Type B pancreatic cell (in vitro differentiated cells): ENCODE measurements around the gene SLC7A9. TPM values are rescaled to one million over a fixed set of nuclear protein-coding genes. Genes with fewer than 3 reads are reported as not detected.
"Not testable (repeated sequence)": the region's sequence is repeated elsewhere in the genome, so short reads cannot be mapped to it uniquely, and the experiment has no call there.

ENCODE experiments used
- DNase-seq: peaks from one replicate; pipeline ENCODE4 v3.0.0; 2021; ENCODE audit warnings: mixed read lengths; ENCODE audit not compliant: unreplicated experiment; ENCODE audit errors: extremely low spot score
- H3K27ac Mint-ChIP-seq: 2 replicates; pipeline ENCODE4 v1.8.0; 2021; ENCODE audit warnings: mild to moderate bottlenecking, mixed read lengths
- H3K27me3 Mint-ChIP-seq: 2 replicates; pipeline ENCODE4 v1.8.0; 2021; ENCODE audit warnings: mixed read lengths
- H3K36me3 Mint-ChIP-seq: 2 replicates; pipeline ENCODE4 v1.8.0; 2021; ENCODE audit warnings: mixed read lengths
- H3K4me1 Mint-ChIP-seq: one replicate; pipeline ENCODE4 v1.8.0; 2021; ENCODE audit warnings: mixed read lengths; ENCODE audit not compliant: unreplicated experiment
- H3K4me3 Mint-ChIP-seq: 2 replicates; pipeline ENCODE4 v1.8.0; 2021; ENCODE audit warnings: mild to moderate bottlenecking, mixed read lengths
- H3K9me3 Mint-ChIP-seq: 2 replicates; pipeline ENCODE4 v1.8.0; 2021; ENCODE audit warnings: mixed read lengths
- total RNA-seq: library from RNA; stranded (reverse); gene quantifications from 2 replicates; pipeline ENCODE4 v1.2.1, GENCODE V29; 2021; ENCODE audit warnings: low replicate concordance
- TF ChIP-seq, protein P1 (sequence below): fragments of 200-600 bp; sonication (generic); conservative IDR thresholded peaks from 2 replicates; pipeline ENCODE4 v1.5.0; 2021; ENCODE audit warnings: antibody characterized with exemption, mild to moderate bottlenecking

Gene SLC7A9
- total RNA-seq, 1 donor from 2014 or later = 3.1 TPM

DNA sequence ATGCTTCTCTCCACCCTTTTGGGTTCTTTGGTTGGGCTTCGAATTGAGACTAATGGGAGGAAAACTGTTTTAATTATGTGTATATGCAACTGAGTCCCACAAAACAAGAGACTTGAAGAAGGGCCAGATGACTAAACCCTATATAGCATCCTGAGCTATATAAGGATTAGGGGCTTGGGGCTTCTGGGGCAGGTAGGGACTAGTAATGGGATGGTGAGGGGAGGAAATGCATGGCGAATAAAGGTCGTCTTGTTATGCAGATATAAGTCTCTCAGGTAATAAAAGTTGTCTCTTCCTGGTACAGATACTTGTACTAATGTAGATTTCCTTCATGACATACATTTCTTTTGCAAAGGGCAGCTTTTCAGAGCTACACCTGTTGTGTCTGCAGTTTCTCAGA, 2.8 kb upstream of the SLC7A9 start:
- Mint-ChIP-seq H3K36me3 (no peaks in the 10 kb centered on the region), H3K4me3 (no peak overlapping the region), H3K4me1 (no peaks in the 10 kb centered on the region), H3K27me3 (no peaks in the 10 kb centered on the region), H3K9me3 (no peaks in the 10 kb centered on the region), H3K27ac (no peak overlapping the region)
- peak; percentile 0 for DNase-seq
- TF ChIP-seq, protein P1, sequence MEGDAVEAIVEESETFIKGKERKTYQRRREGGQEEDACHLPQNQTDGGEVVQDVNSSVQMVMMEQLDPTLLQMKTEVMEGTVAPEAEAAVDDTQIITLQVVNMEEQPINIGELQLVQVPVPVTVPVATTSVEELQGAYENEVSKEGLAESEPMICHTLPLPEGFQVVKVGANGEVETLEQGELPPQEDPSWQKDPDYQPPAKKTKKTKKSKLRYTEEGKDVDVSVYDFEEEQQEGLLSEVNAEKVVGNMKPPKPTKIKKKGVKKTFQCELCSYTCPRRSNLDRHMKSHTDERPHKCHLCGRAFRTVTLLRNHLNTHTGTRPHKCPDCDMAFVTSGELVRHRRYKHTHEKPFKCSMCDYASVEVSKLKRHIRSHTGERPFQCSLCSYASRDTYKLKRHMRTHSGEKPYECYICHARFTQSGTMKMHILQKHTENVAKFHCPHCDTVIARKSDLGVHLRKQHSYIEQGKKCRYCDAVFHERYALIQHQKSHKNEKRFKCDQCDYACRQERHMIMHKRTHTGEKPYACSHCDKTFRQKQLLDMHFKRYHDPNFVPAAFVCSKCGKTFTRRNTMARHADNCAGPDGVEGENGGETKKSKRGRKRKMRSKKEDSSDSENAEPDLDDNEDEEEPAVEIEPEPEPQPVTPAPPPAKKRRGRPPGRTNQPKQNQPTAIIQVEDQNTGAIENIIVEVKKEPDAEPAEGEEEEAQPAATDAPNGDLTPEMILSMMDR = no peak

DNA sequence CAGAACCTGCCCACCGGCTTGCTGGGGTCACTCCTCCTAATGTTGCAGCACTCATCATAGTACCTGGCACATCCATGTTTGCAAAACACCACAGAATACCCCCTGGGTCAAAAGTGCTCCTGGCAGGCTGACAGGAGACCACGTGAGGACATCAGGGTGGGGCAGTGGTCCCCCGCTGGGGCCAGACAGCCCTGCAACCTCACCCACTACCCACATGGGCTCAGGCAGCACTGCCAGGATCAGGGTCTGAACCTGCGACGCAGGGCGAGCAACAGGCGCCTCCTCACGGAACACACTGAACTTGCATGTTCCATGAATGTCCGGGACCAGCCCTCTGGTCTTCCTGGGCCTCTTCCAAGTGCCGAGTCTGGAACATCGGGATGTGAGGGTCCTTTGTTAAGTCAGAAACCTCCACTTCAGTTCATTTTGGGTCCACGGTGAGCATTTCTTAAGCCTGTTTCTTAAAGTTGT, 1.4 kb upstream of the SLC7A9 start:
- TF ChIP-seq, protein P1 = no peak
- no peaks in the 10 kb centered on the region for H3K27me3 Mint-ChIP-seq

DNA sequence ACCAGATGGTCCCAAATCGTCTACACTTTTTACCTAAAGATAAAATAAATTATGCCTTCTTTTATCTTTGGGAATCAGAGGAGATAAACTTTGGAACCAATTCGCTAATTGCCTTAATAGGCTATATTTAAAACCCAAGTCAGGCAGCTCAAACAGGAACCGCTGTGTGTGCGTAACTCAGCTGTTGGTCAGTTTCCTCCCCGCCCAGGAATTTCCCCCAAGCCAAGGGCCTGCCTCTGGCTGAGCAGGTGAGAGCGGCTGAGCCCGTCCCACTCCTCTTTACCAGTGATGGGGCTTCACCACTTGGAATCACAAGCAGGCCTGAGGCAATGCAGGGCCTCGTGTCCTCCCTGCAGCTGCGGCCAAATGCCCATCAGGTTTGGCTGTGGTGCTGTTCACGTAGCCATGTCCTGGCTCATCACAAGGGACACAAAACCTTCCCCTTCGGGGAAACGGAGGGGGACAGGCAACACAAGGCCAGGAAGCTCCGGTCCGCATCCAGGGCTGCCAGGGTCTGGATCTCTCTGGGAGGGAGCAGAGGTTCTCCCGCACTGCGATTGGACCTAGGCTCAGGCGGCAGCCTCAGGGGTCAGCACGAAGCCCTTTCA, 503 bp upstream of the SLC7A9 start:
- H3K27ac Mint-ChIP-seq = no peak overlapping the region
- DNase-seq = no peak
- TF ChIP-seq, protein P1 = no peak
- H3K36me3 Mint-ChIP-seq = no peaks in the 10 kb centered on the region
- H3K4me1 Mint-ChIP-seq = no peaks in the 10 kb centered on the region
- H3K9me3 Mint-ChIP-seq = no peaks in the 10 kb centered on the region
- H3K4me3 Mint-ChIP-seq = peak overlapping the region; percentile 28
- H3K27me3 Mint-ChIP-seq = no peaks in the 10 kb centered on the region

More for the DNA sequence above, 1.4 kb upstream of the SLC7A9 start:
- Mint-ChIP-seq H3K36me3 (no peaks in the 10 kb centered on the region), H3K4me1 (no peaks in the 10 kb centered on the region), H3K4me3 (no peak overlapping the region), H3K27ac (no peak overlapping the region), H3K9me3 (no peaks in the 10 kb centered on the region)
- peak; percentile 64 for DNase-seq

DNA sequence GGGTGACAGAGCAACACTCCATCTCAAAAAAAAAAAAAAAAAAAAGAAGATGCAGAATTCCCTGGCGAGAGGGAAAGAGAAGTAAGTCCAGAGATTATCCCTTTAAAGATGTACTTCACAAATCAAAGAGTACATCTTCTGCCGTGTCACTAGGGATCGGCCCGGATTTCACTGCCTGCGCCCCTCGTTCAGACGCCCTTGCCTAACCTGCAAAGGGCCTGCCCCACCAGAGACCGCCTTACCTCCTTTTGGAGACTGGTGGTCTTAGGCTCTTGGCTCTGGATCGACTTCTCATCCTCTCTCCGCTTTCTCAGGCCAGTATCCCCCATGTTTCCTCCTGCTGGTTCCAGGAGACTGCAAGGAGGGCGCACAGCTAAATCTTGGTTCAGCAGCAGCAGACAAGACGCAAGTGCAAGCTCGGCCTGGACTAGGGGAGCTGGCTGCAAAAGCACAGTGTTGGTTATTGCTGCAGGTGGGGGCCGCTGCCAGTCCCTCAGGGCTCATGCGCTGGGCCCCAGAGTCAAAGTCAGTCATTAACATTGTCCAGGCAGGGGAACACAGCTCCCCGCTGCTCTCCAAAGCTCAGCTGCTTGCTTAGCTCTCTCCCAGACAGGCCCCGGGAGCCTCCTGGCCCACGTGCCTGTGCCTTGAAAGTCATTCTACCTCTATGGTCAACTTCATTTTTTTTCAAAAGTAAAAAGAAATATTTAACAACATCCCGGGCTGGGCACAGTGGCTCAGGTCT, 1.2 kb downstream of the SLC7A9 start:
- DNase-seq = no peak
- H3K9me3 Mint-ChIP-seq = no peaks in the 10 kb centered on the region
- TF ChIP-seq, protein P1 = no peak
- H3K27me3 Mint-ChIP-seq = no peaks in the 10 kb centered on the region
- H3K36me3 Mint-ChIP-seq = no peaks in the 10 kb centered on the region
- H3K4me1 Mint-ChIP-seq = no peaks in the 10 kb centered on the region
- H3K4me3 Mint-ChIP-seq = no peak overlapping the region
- no peak overlapping the region for H3K27ac Mint-ChIP-seq

DNA sequence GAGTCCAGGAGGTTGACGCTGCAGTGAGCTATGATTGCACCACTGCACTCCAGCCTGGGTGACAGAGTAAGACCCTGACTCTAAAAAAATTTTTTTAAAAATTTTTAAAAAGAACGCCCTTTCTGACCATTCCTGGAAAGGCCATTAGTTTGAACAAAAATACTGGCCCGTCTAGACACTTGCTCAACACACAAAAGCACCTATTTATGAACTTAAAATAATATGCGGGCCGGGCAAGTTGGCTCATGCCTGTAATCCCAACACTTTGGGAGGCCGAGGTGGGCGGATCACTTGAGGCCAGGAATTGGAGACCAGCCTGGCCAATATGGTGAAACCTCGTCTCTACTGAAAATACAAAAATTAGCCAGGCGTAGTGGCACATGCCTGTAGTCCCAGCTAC, 2.1 kb downstream of the SLC7A9 start:
- H3K27ac Mint-ChIP-seq, H3K4me3 Mint-ChIP-seq, H3K9me3 Mint-ChIP-seq, H3K27me3 Mint-ChIP-seq, DNase-seq, H3K4me1 Mint-ChIP-seq, H3K36me3 Mint-ChIP-seq: not testable (repeated sequence)

DNA sequence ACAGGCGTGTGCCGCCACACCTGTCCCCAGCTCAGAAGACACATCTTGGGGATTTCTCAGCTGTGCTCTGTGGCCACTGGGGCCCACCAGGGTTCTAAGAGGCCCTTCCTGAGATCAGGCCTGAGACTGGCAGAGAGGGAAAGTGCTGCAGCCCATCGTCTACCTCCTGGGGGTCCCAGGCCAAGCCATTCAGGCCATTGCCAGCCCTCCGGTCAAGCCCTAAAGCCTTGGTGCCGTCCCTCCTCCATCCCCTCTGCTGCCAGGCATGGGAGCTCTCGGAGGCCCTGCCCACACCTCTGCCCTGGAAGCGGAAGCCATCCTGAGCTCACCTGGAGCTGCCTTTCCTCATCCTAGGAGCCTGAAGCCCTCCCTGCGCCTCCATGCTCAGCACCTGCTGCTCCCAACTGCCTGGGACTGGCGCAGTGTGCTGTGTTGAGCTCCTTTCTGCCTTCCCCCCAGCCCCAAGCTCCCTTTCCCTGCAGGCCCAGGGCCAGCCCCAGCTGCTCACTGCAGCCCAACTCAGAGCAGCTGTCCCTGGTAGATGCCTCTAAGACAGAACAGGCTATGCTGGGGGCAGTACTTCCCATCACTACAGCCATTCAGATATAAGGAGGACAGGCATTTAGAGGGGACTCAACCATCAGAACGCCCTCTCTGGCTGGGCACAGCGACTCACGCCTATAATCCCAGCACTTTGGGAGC, 2.9 kb downstream of the SLC7A9 start:
- Mint-ChIP-seq H3K27ac (no peak overlapping the region), H3K4me3 (no peak overlapping the region), H3K9me3 (no peaks in the 10 kb centered on the region), H3K36me3 (no peaks in the 10 kb centered on the region), H3K27me3 (no peaks in the 10 kb centered on the region), H3K4me1 (no peaks in the 10 kb centered on the region)
- TF ChIP-seq, protein P1 = no peak
- no peak for DNase-seq
